Transverse colon (tissue), 4 donors: ENCODE data around the gene GRIK4.

Experiments used
- CTCF ChIP-seq, 5 experiments: fragments of 200-600 bp in 3 of 5; fragments of 450-650 bp in 2 of 5; sonication (generic) in 3 of 5; IDR thresholded peaks; 1 replicate in 2 of 5; 2 replicates in 3 of 5; pipeline ENCODE4 v1.5.1; 2016 to 2017; ENCODE audit warnings: antibody characterized with exemption in 5 of 5, inconsistent platforms in 3 of 5, mild to moderate bottlenecking in 2 of 5, moderate library complexity in 1 of 5
- POLR2A ChIP-seq: fragments of 450-650 bp; IDR thresholded peaks from one replicate; pipeline ENCODE4 v1.6.1; 2016; ENCODE audit warnings: antibody characterized with exemption, mild to moderate bottlenecking, moderate library complexity
- POLR2AphosphoS5 ChIP-seq, 3 donors: sonication (generic); formaldehyde crosslinking; IDR thresholded peaks; one replicate each; pipeline ENCODE4 v1.6.1; 2016; ENCODE audit warnings: antibody characterized with exemption in 3 of 3

GRCh38 chr11:120952461-120953434 lies 441.2 kb downstream of the GRIK4 start:
- TF ChIP-seq POLR2AphosphoS5 (IDR thresholded peaks at IDR 0.05) = no peak
- no peak for TF ChIP-seq POLR2A
- TF ChIP-seq CTCF (IDR thresholded peaks at IDR 0.05) = peak; percentile 63 to 80 (median 71)
